B cell (primary cell): ENCODE results near the gene GPR3. TPM values are rescaled to one million over a fixed set of nuclear protein-coding genes. Genes with fewer than 3 reads are reported as not detected.
A peak's percentile ranks its signal among the peaks of the same experiment; 100 is the strongest.

Experiments used
- ATAC-seq: fragments of 200-7000 bp; cut with Tn5 transposase; one replicate; pipeline ENCODE4 v1.10.0; 2021; ENCODE audit warnings: low read depth, mild to moderate bottlenecking, moderate number of reproducible peaks, moderate library complexity
- CTCF ChIA-PET: fragments of 350-600 bp; sonication (Branson Sonifier 250); formaldehyde crosslinking; loops from one replicate; lab custom pipeline; 2021; ENCODE audit warnings: antibody characterized with exemption, inconsistent platforms; lab: Charles Lee
- POLR2A ChIA-PET: fragments of 350-600 bp; sonication (Branson Sonifier 250); formaldehyde crosslinking; loops from one replicate; lab custom pipeline; 2021; ENCODE audit warnings: antibody characterized with exemption; lab: Charles Lee
- DNase-seq: peaks from one replicate; pipeline ENCODE4 v3.0.0; 2013
- H2AFZ ChIP-seq: 2 replicates; pipeline ENCODE4 v1.6.1; 2012; ENCODE audit warnings: mild to moderate bottlenecking, low read depth, low read length; ENCODE audit not compliant: insufficient read depth, poor library complexity, severe bottlenecking
- H3K27ac ChIP-seq, 2 donors: 1 replicate in 1 of 2; 2 replicates in 1 of 2; pipeline ENCODE4 v1.5.1; 2012 to 2013; ENCODE audit warnings: low read length in 2 of 2, mild to moderate bottlenecking in 2 of 2, moderate library complexity in 1 of 2
- H3K27me3 ChIP-seq, 4 experiments: fragments of 200-600 bp in 1 of 4; sonication (generic) in 1 of 4; replicated peaks in 1 of 4; 1 replicate in 2 of 4; 2 replicates in 2 of 4; pipeline versions ENCODE4 v1.6.1 to v1.7.0; 2013 to 2016; ENCODE audit warnings: low read length in 3 of 4, mild to moderate bottlenecking in 2 of 4, mixed read lengths in 1 of 4, moderate library complexity in 1 of 4; ENCODE audit not compliant: insufficient read depth in 4 of 4, control insufficient read depth in 3 of 4; ENCODE audit errors: control extremely low read depth in 1 of 4
- H3K36me3 ChIP-seq, 2 experiments: replicated peaks in 1 of 2; 1 replicate in 1 of 2; 2 replicates in 1 of 2; pipeline versions ENCODE4 v1.6.1 to v1.7.1; 2013; ENCODE audit warnings: low read length in 1 of 2; ENCODE audit not compliant: insufficient read depth in 2 of 2, control insufficient read depth in 1 of 2; ENCODE audit errors: control extremely low read depth in 1 of 2, extremely low read depth in 1 of 2
- H3K4me1 ChIP-seq, 2 donors: fragments of 200-600 bp in 1 of 2; sonication (generic) in 1 of 2; 1 replicate in 1 of 2; 2 replicates in 1 of 2; pipeline versions ENCODE4 v1.5.1 to v1.6.1; 2013 to 2017; ENCODE audit warnings: low read length in 2 of 2; ENCODE audit not compliant: control insufficient read depth in 2 of 2, insufficient read depth in 2 of 2
- H3K4me2 ChIP-seq: replicated peaks from 2 replicates; pipeline ENCODE3; 2012; ENCODE audit warnings: mild to moderate bottlenecking, low read depth, low read length; ENCODE audit not compliant: poor library complexity, severe bottlenecking
- H3K4me3 ChIP-seq, 5 experiments: fragments of 200-600 bp in 1 of 5; sonication (generic) in 1 of 5; 1 replicate in 3 of 5; 2 replicates in 2 of 5; pipeline versions ENCODE4 v1.5.1 to v1.7.0; 2011 to 2016; ENCODE audit warnings: low read length in 4 of 5, mild to moderate bottlenecking in 4 of 5, low read depth in 2 of 5, control low read depth in 1 of 5, moderate library complexity in 1 of 5; ENCODE audit not compliant: insufficient read depth in 1 of 5; ENCODE audit errors: control extremely low read depth in 1 of 5, extremely low read depth in 1 of 5
- H3K79me2 ChIP-seq: fragments of 200-600 bp; sonication (generic); one replicate; pipeline ENCODE4 v1.6.0; 2016; ENCODE audit warnings: low read length; ENCODE audit not compliant: control insufficient read depth, insufficient read depth
- H3K9ac ChIP-seq: fragments of 200-600 bp; sonication (generic); 2 replicates; pipeline ENCODE4 v1.6.1; 2017; ENCODE audit warnings: mild to moderate bottlenecking, low read length, moderate library complexity
- H3K9me3 ChIP-seq, 3 donors: one replicate each; pipeline versions ENCODE4 v1.6.1 to v1.7.1; 2013; ENCODE audit warnings: low read length in 2 of 3; ENCODE audit not compliant: control insufficient read depth in 2 of 3, insufficient read depth in 1 of 3; ENCODE audit errors: control extremely low read depth in 1 of 3
- H4K20me1 ChIP-seq: 2 replicates; pipeline ENCODE4 v1.6.0; 2012; ENCODE audit warnings: mild to moderate bottlenecking, low read length; ENCODE audit not compliant: insufficient read depth, control insufficient read depth, poor library complexity, severe bottlenecking
- H3K27ac Mint-ChIP-seq: one replicate; pipeline ENCODE4 v1.8.0; 2021; ENCODE audit warnings: mixed read lengths
- H3K27me3 Mint-ChIP-seq: one replicate; pipeline ENCODE4 v1.8.0; 2021; ENCODE audit warnings: mixed read lengths
- H3K4me1 Mint-ChIP-seq: one replicate; pipeline ENCODE4 v1.8.0; 2021; ENCODE audit warnings: mixed read lengths
- H3K4me3 Mint-ChIP-seq: one replicate; pipeline ENCODE4 v1.8.0; 2021; ENCODE audit warnings: mixed read lengths
- H3K9me3 Mint-ChIP-seq: one replicate; pipeline ENCODE4 v1.8.0; 2022; ENCODE audit warnings: mixed read lengths; ENCODE audit not compliant: insufficient read depth
- CTCF ChIP-seq: fragments of 200-600 bp; IDR thresholded peaks from one replicate; pipeline ENCODE4 v1.8.0; 2022; ENCODE audit warnings: antibody characterized with exemption, mild to moderate bottlenecking
- EZH2 ChIP-seq: IDR thresholded peaks from 2 replicates; pipeline ENCODE4 v1.6.1; 2012; ENCODE audit warnings: borderline replicate concordance, low read depth, mild to moderate bottlenecking, moderate library complexity, low read length; ENCODE audit not compliant: insufficient read depth, poor library complexity, severe bottlenecking
- WGBS: methylation state at CpG from one replicate; pipeline ENCODE4 v1.1.5; 2013; ENCODE audit warnings: missing lambda C conversion rate; ENCODE audit not compliant: insufficient coverage; 5-methylcytosine and 5-hydroxymethylcytosine counted together
- intact Hi-C: fragments of 100-400 bp; cut with micrococcal nuclease; formaldehyde crosslinking; loops from one replicate; pipeline ENCODE4 v1.10.0; 2022
- polyA plus RNA-seq: library from polyadenylated mRNA; depleted of rRNA; stranded (reverse); fragments of >200 nt; gene quantifications from 2 replicates; pipeline ENCODE4 v1.2.3, GENCODE V29; 2012
- total RNA-seq, 2 donors: library from RNA; stranded (reverse); fragments of 120-200 nt in 1 of 2; gene quantifications; 1 replicate in 1 of 2; 2 replicates in 1 of 2; pipeline versions ENCODE4 v1.2.3 to v1.2.4, GENCODE V29; 2013 to 2022

The GPR3 gene
- total and polyA plus RNA-seq, 2 donors (not counting 1 experiment from before 2014, with no cell fraction given): 3.3 TPM; not detected in 1

- Histone ChIP-seq H3K27me3 (no peaks in the 10 kb centered on the region), H3K4me3 (no peak overlapping the region), H4K20me1 (no peaks in the 10 kb centered on the region), H3K9me3 (no peaks in the 10 kb centered on the region), H3K4me2 (no peak overlapping the region), H3K27ac (no peak overlapping the region), H2AFZ (no peak overlapping the region), H3K4me1 (peaks cover 12 to 24% of the 10 kb centered on the region in 2 donors), H3K36me3 (no peaks in the 10 kb centered on the region), H3K9ac (no peak overlapping the region), H3K79me2 (no peaks in the 10 kb centered on the region)
- ATAC-seq: no peak
- CTCF ChIA-PET: interaction anchor here (0.7 to 7.8 kb wide), 7 partner anchors 9 to 291 kb away, joined by 3 to 402 read pairs (median 12); partner anchors contain the start of gene AHDC1
- intact Hi-C loops: loop anchor here (2.0 to 10.0 kb wide), 2 partner anchors 159 to 349 kb away; partner anchors contain the start of gene WDTC1
- no peak for DNase-seq
- Mint-ChIP-seq H3K27ac (no peak overlapping the region), H3K4me1 (peaks cover 18% of the 10 kb centered on the region), H3K4me3 (no peak overlapping the region), H3K9me3 (no peaks in the 10 kb centered on the region), H3K27me3 (no peaks in the 10 kb centered on the region)
- TF ChIP-seq CTCF: no peak
- no peak for TF ChIP-seq EZH2
- WGBS: 96% methylated on average over 17 of the region's 18 CpGs
- POLR2A ChIA-PET: interaction anchor here (3.1 kb wide), 1 partner anchor 93 kb away, joined by 13 read pairs; no protein-coding TSS in a partner anchor
Measured at GRCh38 chr1:27393641-27394281, 1.3 kb downstream of the GPR3 start.

- Mint-ChIP-seq H3K27me3 (no peaks in the 10 kb centered on the region), H3K4me1 (peaks cover 19% of the 10 kb centered on the region), H3K27ac (no peak overlapping the region), H3K9me3 (no peaks in the 10 kb centered on the region), H3K4me3 (peak overlapping the region; percentile 26)
- Histone ChIP-seq H2AFZ (no peak overlapping the region), H4K20me1 (no peaks in the 10 kb centered on the region), H3K9ac (no peak overlapping the region), H3K4me3 (no peak overlapping the region), H3K27me3 (no peaks in the 10 kb centered on the region), H3K9me3 (no peaks in the 10 kb centered on the region), H3K4me1 (peaks cover 12 to 24% of the 10 kb centered on the region in 2 donors), H3K79me2 (no peaks in the 10 kb centered on the region), H3K36me3 (no peaks in the 10 kb centered on the region), H3K27ac (no peak overlapping the region), H3K4me2 (no peak overlapping the region)
- intact Hi-C loops: loop anchor here (2.0 to 10.0 kb wide), 2 partner anchors 159 to 349 kb away; partner anchors contain the start of gene WDTC1
- ChIA-PET POLR2A (interaction anchor here (0.6 to 3.1 kb wide), 2 partner anchors 94 to 249 kb away, joined by 3 to 13 read pairs; no protein-coding TSS in a partner anchor), CTCF (interaction anchor here (0.6 to 7.8 kb wide), 35 partner anchors 9 to 350 kb away, joined by 3 to 402 read pairs (median 6); partner anchors contain the start of genes AHDC1, MAP3K6, SYTL1 and TMEM222)
- ATAC-seq: no peak
- TF ChIP-seq CTCF (no peak), EZH2 (no peak)
- WGBS: 98% methylated on average over 9 of the region's 9 CpGs
- DNase-seq: no peak
Measured at GRCh38 chr1:27394282-27394658, 1.8 kb downstream of the GPR3 start.
